ENCODE data around the gene ZNF821. TPM values are rescaled to one million over a fixed set of nuclear protein-coding genes. Genes with fewer than 3 reads are reported as not detected.
A peak's percentile ranks its signal among the peaks of the same experiment; 100 is the strongest.

The ZNF821 gene
- total RNA-seq, 1 experiment from 2014 or later, result 13.1 TPM

- intact Hi-C loops (cut with micrococcal nuclease; ENCODE audit: unreplicated experiment), result no loop called here
- Mint-ChIP-seq H3K27me3 (ENCODE audit: unreplicated experiment) (no peaks in the 10 kb centered on the region), H3K36me3 (ENCODE audit: insufficient read depth, unreplicated experiment) (peaks cover 69% of the 10 kb centered on the region), H3K27ac (ENCODE audit: unreplicated experiment) (peak overlapping the region; percentile 21), H3K4me3 (ENCODE audit: low read depth, unreplicated experiment) (no peak overlapping the region), H3K9me3 (ENCODE audit: low read depth, unreplicated experiment) (peaks cover 2% of the 10 kb centered on the region), H3K4me1 (ENCODE audit: low read depth, unreplicated experiment) (peaks cover 5% of the 10 kb centered on the region)
- TF ChIP-seq CTCF (IDR thresholded peaks at IDR 0.05; ENCODE audit: unreplicated experiment), result no peak
- no peak for DNase-seq
- no TSS peak for BruUV-seq (replicated peaks)
- CTCF ChIA-PET, result no interaction called here
Measured at GRCh38 chr16:71917900-71918299, 33.9 kb upstream of the ZNF821 start.

GRCh38 chr16:71916397-71916920, 32.5 kb upstream of the ZNF821 start:
- CTCF ChIA-PET, result no interaction called here
- no peak overlapping the region for H3K4me3 Mint-ChIP-seq (ENCODE audit: low read depth, unreplicated experiment)

GRCh38 chr16:71915350-71915749, 31.4 kb upstream of the ZNF821 start:
- CTCF ChIA-PET, result no interaction called here
- DNase-seq, result no peak
- H3K36me3 Mint-ChIP-seq (ENCODE audit: insufficient read depth, unreplicated experiment), result peaks cover 65% of the 10 kb centered on the region
- no peak for TF ChIP-seq CTCF (IDR thresholded peaks at IDR 0.05; ENCODE audit: unreplicated experiment)
- BruUV-seq (replicated peaks), result no TSS peak
- intact Hi-C loops (cut with micrococcal nuclease; ENCODE audit: unreplicated experiment), result no loop called here
- H3K4me1 Mint-ChIP-seq (ENCODE audit: low read depth, unreplicated experiment), result peaks cover under 1% of the 10 kb centered on the region
- no peaks in the 10 kb centered on the region for H3K27me3 Mint-ChIP-seq (ENCODE audit: unreplicated experiment)
- no peak overlapping the region for H3K4me3 Mint-ChIP-seq (ENCODE audit: low read depth, unreplicated experiment)
- H3K9me3 Mint-ChIP-seq (ENCODE audit: low read depth, unreplicated experiment), result peaks cover 2% of the 10 kb centered on the region
- peak overlapping the region; percentile 9 for H3K27ac Mint-ChIP-seq (ENCODE audit: unreplicated experiment)

More at GRCh38 chr16:71916397-71916920, 32.5 kb upstream of the ZNF821 start:
- intact Hi-C loops (cut with micrococcal nuclease; ENCODE audit: unreplicated experiment), result no loop called here
- Mint-ChIP-seq H3K27me3 (ENCODE audit: unreplicated experiment) (no peaks in the 10 kb centered on the region), H3K4me1 (ENCODE audit: low read depth, unreplicated experiment) (peaks cover 5% of the 10 kb centered on the region), H3K9me3 (ENCODE audit: low read depth, unreplicated experiment) (peaks cover 2% of the 10 kb centered on the region), H3K36me3 (ENCODE audit: insufficient read depth, unreplicated experiment) (peaks cover 70% of the 10 kb centered on the region), H3K27ac (ENCODE audit: unreplicated experiment) (peak overlapping the region; percentile 29)
- BruUV-seq (replicated peaks), result no TSS peak
- no peak for TF ChIP-seq CTCF (IDR thresholded peaks at IDR 0.05; ENCODE audit: unreplicated experiment)
- DNase-seq, result no peak

GRCh38 chr16:71914802-71915201, 30.8 kb upstream of the ZNF821 start:
- no peak for TF ChIP-seq CTCF (IDR thresholded peaks at IDR 0.05; ENCODE audit: unreplicated experiment)
- intact Hi-C loops (cut with micrococcal nuclease; ENCODE audit: unreplicated experiment), result no loop called here
- no peak for DNase-seq
- Mint-ChIP-seq H3K36me3 (ENCODE audit: insufficient read depth, unreplicated experiment) (peaks cover 60% of the 10 kb centered on the region), H3K9me3 (ENCODE audit: low read depth, unreplicated experiment) (peaks cover 2% of the 10 kb centered on the region), H3K4me1 (ENCODE audit: low read depth, unreplicated experiment) (peaks cover 3% of the 10 kb centered on the region), H3K27ac (ENCODE audit: unreplicated experiment) (peak overlapping the region; percentile 9), H3K4me3 (ENCODE audit: low read depth, unreplicated experiment) (no peak overlapping the region), H3K27me3 (ENCODE audit: unreplicated experiment) (no peaks in the 10 kb centered on the region)
- CTCF ChIA-PET, result no interaction called here
- no TSS peak for BruUV-seq (replicated peaks)
